ENCODE data around the gene HMCN1.
A peak's percentile ranks its signal among the peaks of the same experiment; 100 is the strongest.

The HMCN1 gene

GRCh38 chr1:185733818-185734735, at the start of gene HMCN1:
HMCN1 (plus strand) TSS chr1:185734391; CDS start chr1:185734780, 389 bp downstream.
- peak; percentile 35 for DNase-seq (ENCODE audit: low spot score)

- DNase-seq (ENCODE audit: low spot score) = no peak
These were observed 47.1 kb upstream of the HMCN1 start for GRCh38 chr1:185686821-185687778.

GRCh38 chr1:185690527-185690926, 43.7 kb upstream of the HMCN1 start:
- DNase-seq (ENCODE audit: low spot score) = no peak

GRCh38 chr1:185693654-185694053, 40.5 kb upstream of the HMCN1 start:
- no peak for DNase-seq (ENCODE audit: low spot score)

- peak; percentile 41 for DNase-seq (ENCODE audit: low spot score)
These were observed 40.1 kb upstream of the HMCN1 start for GRCh38 chr1:185694081-185694480.

- DNase-seq (ENCODE audit: low spot score) = no peak
These were observed 38.9 kb upstream of the HMCN1 start for GRCh38 chr1:185695299-185695698.

- DNase-seq (ENCODE audit: low spot score) = no peak
These were observed 37.6 kb upstream of the HMCN1 start for GRCh38 chr1:185696422-185697150.

GRCh38 chr1:185699874-185700273, 34.3 kb upstream of the HMCN1 start:
- DNase-seq (ENCODE audit: low spot score) = no peak

- DNase-seq (ENCODE audit: low spot score) = no peak
These were observed 32.5 kb upstream of the HMCN1 start for GRCh38 chr1:185701650-185702049.

- DNase-seq (ENCODE audit: low spot score) = no peak
These were observed 30.0 kb upstream of the HMCN1 start for GRCh38 chr1:185704181-185704580.

GRCh38 chr1:185716095-185716494, 18.1 kb upstream of the HMCN1 start:
- no peak for DNase-seq (ENCODE audit: low spot score)

- peak; percentile 22 for DNase-seq (ENCODE audit: low spot score)
These were observed 15.2 kb upstream of the HMCN1 start for GRCh38 chr1:185719021-185719420.

- DNase-seq (ENCODE audit: low spot score) = peak; percentile 40
These were observed 13.4 kb upstream of the HMCN1 start for GRCh38 chr1:185720633-185721272.

- DNase-seq (ENCODE audit: low spot score) = no peak
These were observed 12.6 kb upstream of the HMCN1 start for GRCh38 chr1:185721553-185721952.

GRCh38 chr1:185722098-185722497, 12.1 kb upstream of the HMCN1 start:
- DNase-seq (ENCODE audit: low spot score) = no peak

GRCh38 chr1:185727726-185728125, 6.5 kb upstream of the HMCN1 start:
- DNase-seq (ENCODE audit: low spot score) = no peak

GRCh38 chr1:185731446-185731845, 2.7 kb upstream of the HMCN1 start:
- no peak for DNase-seq (ENCODE audit: low spot score)

GRCh38 chr1:185732951-185733350, 1.2 kb upstream of the HMCN1 start:
- no peak for DNase-seq (ENCODE audit: low spot score)

GRCh38 chr1:185734929-185735700, 924 bp downstream of the HMCN1 start:
- no peak for DNase-seq (ENCODE audit: low spot score)

- no peak for DNase-seq (ENCODE audit: low spot score)
These were observed 1.5 kb downstream of the HMCN1 start for GRCh38 chr1:185735701-185736064.

- DNase-seq (ENCODE audit: low spot score) = no peak
These were observed 5.8 kb downstream of the HMCN1 start for GRCh38 chr1:185739967-185740366.
